Testis (tissue), 2 donors: ENCODE results near the gene ENAM.

Experiments
- CTCF ChIP-seq, 3 experiments: fragments of 450-650 bp in 2 of 3; fragments of 200-600 bp in 1 of 3; sonication (generic) in 1 of 3; IDR thresholded peaks; one replicate each; pipeline ENCODE4 v1.5.1; 2016 to 2019; ENCODE audit warnings: antibody characterized with exemption in 3 of 3, mild to moderate bottlenecking in 2 of 3, moderate library complexity in 1 of 3
- POLR2A ChIP-seq: fragments of 450-650 bp; IDR thresholded peaks from one replicate; pipeline ENCODE4 v1.6.1; 2017; ENCODE audit warnings: antibody characterized with exemption, mild to moderate bottlenecking, moderate library complexity

GRCh38 chr4:70688795-70689231 is 60.3 kb downstream of the ENAM start:
- TF ChIP-seq CTCF (IDR thresholded peaks at IDR 0.05) = no peak
- no peak for TF ChIP-seq POLR2A
